GM21528 (cell line): ENCODE results near the gene CAPN5.

Experiments
- ATAC-seq: cut with Tn5 transposase; IDR thresholded peaks from one replicate; pipeline ENCODE4 v1.9.1; 2021; ENCODE audit warnings: mild to moderate bottlenecking, moderate library complexity; ENCODE audit not compliant: unreplicated experiment, low FRiP score

Gene CAPN5

GRCh38 chr11:77144196-77144856 lies 77.6 kb downstream of the CAPN5 start:
- ATAC-seq, result no peak

GRCh38 chr11:77144857-77145428 lies 78.2 kb downstream of the CAPN5 start:
- no peak for ATAC-seq

DNA sequence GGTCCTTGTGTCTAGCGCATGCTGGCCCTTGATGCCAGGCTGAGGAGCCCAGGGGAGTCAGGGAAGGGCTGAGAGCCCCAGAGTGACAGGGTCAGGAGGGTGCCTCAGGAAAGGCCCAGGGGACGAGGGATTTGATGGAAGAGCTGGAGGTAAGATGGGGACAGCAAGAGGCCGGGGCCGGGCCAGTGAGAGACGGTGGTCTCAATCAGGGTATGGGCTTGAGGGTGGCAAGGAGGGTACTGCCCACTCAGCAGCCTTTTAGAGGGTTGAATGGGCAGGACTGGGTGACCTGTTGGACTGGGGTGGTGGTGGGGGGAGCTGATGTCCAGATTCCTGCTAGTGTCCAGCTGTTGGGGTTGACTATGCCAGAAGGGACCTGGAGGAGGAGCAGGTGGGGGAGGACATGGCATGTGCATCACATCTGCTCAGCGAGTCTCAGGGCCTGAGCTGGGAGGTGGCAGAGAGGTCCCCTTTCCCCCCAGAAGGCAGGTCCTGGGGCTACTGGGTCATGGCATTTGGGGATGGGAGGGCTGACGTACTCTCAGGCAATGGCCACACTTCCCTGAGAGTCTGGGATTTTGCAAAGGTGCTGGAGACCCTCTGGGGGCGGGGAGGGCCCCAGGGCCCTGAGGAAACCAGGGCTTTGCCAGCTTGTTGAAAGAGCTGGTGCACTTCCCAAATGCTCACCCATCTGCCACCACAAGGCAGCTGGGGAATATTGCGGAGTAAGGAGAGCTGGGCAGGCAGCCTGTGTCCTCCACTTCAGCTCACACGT lies 79.7 kb downstream of the CAPN5 start:
- no peak for ATAC-seq

GRCh38 chr11:77147036-77147315 lies 80.2 kb downstream of the CAPN5 start:
- ATAC-seq, result no peak

GRCh38 chr11:77147668-77148321 lies 81.0 kb downstream of the CAPN5 start:
- ATAC-seq, result no peak

DNA sequence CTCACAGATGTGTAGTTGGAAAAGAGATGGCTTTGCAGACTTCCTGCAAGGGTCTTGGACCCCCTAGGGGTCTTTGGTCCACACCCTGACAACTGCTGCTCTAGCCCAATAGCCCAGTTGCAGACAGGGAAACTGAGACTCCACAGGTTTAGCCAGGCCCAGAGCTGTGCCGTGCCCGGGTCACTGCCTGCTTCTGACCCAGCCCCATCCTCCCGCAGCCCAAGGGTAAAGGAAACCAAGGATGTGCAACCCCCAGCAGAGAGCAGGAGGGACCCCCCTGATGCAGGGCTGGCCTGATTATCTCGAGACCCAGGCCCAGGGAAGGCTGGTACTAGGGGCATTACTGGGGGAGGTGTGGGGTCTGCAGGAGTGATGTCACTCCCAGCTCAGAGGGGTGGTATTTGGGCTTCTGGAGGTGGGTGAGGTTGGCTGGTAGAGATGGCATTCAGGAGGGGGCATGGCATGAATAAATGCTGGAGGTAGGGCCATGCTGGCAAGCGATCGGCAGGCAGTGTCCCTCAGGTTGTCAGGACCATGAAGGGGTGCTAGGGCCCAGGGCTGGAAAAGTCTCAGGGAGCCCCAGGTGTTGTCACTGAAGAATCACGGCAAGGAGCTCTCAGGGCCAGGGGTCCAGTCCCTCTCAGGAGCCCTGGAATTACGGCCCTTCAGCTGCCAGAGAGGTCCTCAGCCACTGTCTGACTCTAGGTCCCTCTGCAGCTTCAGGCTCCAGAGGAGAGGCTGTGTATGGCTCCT lies 82.4 kb downstream of the CAPN5 start:
- ATAC-seq, result no peak

- no peak for ATAC-seq
These were observed 83.1 kb downstream of the CAPN5 start for GRCh38 chr11:77149716-77150392.

- no peak for ATAC-seq
These were observed 84.1 kb downstream of the CAPN5 start for GRCh38 chr11:77150836-77151235.

DNA sequence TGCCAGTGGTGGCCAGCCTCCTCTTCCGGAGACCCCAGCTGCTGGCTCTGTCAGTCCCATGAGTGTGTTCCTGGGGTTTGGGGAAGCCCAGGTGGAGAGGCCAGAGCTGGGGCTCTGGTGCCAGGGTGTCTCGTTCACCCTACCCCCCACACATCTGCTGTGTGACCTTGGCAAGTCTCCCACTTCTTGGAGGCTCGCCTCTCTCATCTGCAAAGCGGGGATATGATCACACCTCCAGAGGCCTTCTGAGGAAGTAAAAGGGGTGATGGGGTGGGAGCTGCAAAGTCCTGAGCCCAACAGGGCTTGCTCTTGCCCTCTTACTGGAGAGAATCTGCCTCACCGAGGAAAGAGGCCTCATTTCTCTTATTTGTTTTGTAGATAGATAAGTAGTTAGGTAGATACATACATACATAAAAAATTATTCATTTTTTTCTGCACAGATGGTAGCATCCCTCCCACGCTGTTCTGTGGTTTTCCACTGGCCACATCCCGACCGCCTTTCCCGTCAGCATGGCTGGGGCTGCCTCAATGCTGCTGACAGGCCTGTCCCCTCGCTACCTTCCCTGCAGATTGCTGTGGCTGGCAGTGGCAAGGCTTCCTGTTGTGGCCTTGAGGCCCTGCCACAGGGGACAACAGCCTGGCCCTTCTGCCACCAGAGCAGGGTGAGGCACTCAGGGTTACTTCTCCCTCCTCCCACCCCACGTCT lies 85.2 kb downstream of the CAPN5 start:
- no peak for ATAC-seq

DNA sequence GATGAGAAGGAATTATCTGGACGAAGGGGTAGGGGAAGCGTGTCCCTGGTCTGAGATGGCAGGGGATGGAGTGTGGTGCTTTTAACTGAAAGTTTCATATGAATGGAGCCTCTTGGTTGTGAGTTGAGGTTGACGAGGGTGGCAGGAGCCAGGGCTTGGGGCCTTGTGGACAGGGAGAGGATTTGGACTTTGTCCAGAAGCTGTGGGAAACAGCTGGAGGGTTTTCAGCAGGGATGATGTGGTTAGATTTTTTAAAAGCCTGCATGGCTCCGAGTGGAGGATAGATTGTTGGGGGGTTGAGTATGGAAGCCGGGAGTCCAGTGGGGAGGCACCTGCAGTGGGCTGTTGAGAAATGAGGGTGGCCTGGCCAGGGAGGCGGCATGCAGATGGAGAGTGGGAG lies 86.1 kb downstream of the CAPN5 start:
- no peak for ATAC-seq

GRCh38 chr11:77153276-77154185 lies 86.8 kb downstream of the CAPN5 start:
- no peak for ATAC-seq

DNA sequence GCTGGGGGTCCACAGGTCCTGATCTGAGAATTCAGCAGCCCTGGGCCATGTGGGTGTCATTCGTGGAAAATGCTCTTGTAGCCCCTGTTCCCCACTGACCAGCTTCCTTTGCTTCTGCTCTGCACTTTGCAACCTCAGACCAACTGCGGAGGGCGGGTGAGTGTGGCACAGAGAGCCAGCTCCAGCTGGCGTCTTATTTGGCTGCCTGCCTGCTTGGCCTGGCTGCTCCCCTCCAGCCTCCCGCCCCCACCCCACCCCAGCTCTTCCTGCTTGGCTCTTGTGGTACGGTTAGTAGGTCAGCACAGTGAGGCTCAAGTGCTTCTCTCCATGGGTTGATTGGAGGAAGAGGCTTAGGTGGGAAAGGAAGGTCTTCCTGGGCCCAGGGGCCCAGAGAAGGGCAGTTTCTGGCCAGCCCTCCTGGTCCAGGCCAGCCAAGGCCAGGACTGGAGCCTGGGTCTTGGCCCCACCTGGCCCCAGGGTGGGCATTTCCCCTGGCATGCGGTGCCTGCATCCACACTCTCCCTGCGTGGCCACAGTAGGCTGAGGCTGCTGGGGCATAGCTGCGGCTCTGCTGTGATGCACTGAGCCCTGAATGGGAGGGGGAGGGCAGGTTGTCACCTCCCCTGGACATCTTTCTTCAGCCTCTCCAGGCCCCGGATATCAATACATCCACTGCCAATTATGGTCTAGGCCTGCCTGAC lies 87.8 kb downstream of the CAPN5 start:
- no peak for ATAC-seq

- ATAC-seq, result no peak
These were observed 88.3 kb downstream of the CAPN5 start for GRCh38 chr11:77155082-77155475.

- ATAC-seq, result no peak
These were observed 88.9 kb downstream of the CAPN5 start for GRCh38 chr11:77155556-77156130.

DNA sequence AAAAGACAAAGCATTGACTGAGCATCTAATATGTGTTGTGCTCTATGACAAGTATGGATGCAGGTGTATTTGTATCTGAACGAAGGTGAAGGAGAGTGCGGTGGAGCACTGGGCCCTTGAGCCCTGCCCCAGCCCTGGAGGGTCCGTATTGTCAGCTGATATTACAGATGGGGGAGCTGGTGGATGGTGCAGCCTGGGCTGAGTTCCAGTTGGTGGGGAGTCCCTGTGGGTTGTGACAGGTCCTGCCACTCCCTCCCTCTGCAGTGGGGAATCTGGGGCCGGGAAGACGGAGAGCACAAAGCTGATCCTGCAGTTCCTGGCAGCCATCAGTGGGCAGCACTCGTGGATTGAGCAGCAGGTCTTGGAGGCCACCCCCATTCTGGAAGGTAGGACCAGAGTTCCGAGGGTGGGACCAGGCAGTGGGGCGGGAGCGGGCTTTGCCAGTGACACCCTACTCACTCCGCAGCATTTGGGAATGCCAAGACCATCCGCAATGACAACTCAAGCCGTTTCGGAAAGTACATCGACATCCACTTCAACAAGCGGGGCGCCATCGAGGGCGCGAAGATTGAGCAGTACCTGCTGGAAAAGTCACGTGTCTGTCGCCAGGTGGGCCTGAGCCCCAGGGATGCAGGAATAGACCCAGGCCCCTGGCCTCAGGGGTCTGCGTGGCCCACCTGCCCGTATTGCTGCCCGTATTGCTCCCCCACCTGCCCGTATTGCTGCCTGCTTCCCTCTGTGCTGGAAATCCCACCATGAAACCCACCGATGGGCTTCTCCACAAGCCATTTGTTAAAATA lies 89.8 kb downstream of the CAPN5 start:
- no peak for ATAC-seq

DNA sequence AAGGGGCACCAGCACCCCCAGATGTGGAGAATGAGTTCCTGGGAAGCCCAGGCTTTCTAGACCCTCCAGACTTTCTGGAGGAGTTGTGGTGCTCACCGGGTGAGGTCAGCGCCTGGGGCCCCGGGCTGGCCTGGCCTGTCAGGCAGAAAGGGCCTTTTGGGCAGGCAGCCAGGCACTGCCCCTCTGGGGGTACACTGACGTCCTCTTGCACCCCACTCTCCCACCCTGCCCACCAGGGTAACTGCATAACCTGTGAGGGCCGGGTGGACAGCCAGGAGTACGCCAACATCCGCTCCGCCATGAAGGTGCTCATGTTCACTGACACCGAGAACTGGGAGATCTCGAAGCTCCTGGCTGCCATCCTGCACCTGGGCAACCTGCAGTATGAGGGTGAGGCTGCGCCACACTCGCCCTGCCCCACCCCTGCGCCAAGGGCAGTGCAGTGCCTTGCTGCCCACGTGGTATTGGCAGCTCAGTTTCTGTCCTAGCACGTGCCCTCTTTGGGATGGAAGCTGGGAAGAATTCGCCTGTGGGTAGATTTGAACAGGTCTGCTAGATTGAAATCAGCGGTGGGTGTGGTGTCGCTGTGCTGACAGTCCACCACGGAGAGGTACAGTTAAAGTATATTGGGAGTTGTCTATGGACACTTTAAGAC lies 91.4 kb downstream of the CAPN5 start:
- ATAC-seq, result no peak
